NB4 (cell line): ENCODE results near the gene CHST11.

Source experiments
- DNase-seq: peaks from one replicate; pipeline ENCODE4 v3.0.0; 2010; ENCODE audit warnings: low read depth
- H3K4me3 ChIP-seq: one replicate; pipeline ENCODE4 v1.5.1; 2011; ENCODE audit warnings: mild to moderate bottlenecking, low read depth, low read length, moderate library complexity
- MAX ChIP-seq: IDR thresholded peaks from 2 replicates; pipeline ENCODE4 v1.6.1; 2011; ENCODE audit warnings: low read depth, low read length
- MYC ChIP-seq: IDR thresholded peaks from 2 replicates; pipeline ENCODE4 v1.6.1; 2011; ENCODE audit warnings: low read depth, low read length
- POLR2A ChIP-seq: IDR thresholded peaks from 2 replicates; pipeline ENCODE4 v1.6.1; 2011; ENCODE audit warnings: mild to moderate bottlenecking; ENCODE audit not compliant: insufficient read length; ENCODE audit errors: extremely low read depth
- TF ChIP-seq, protein P1 (sequence below): IDR thresholded peaks from one replicate; pipeline ENCODE4 v1.5.1; 2012; ENCODE audit warnings: low read depth, low read length

Gene CHST11

DNA sequence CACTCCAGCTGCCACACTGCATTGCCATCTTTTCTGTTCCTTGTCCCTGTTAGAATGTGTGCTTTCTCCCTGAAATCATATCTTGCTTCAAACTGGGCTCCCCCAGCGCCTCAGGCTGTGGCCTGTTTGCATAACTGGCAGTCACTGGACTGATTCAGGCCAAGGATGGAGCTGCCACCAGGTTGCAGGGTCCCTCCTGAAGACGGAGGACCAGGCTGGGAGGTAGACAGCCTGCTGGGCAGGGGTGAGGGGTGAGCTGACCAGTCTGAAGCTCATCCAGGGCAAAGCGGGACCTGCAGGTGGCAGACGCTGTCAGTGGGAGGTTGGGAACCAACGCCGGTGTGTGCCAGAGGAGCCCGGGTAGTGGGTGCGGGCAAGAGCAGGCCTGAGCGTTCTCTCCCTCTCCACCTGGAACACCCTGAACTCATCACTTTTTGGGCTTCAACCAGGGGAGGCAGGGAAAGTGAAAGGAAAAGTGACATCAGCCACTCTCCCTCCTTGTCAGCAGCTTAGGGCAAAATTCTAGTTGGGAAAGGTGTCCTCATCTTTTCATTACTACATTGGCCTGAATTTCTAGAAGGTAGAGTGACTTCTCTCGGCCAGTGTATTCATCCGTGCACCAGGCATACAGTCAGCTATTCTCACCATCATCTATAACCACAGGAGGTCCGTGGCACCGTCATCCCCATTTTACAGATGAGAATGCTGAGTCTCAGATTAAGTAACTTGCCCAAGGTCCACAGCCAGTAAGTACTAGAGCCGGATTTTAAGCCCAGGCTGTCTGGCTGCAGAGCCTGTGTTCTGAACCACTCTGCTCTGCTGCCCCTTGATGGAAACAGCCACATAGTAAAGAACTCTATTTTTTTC, 282.3 kb downstream of the CHST11 start:
- H3K4me3 ChIP-seq, result no peak overlapping the region
- TF ChIP-seq, protein P1, sequence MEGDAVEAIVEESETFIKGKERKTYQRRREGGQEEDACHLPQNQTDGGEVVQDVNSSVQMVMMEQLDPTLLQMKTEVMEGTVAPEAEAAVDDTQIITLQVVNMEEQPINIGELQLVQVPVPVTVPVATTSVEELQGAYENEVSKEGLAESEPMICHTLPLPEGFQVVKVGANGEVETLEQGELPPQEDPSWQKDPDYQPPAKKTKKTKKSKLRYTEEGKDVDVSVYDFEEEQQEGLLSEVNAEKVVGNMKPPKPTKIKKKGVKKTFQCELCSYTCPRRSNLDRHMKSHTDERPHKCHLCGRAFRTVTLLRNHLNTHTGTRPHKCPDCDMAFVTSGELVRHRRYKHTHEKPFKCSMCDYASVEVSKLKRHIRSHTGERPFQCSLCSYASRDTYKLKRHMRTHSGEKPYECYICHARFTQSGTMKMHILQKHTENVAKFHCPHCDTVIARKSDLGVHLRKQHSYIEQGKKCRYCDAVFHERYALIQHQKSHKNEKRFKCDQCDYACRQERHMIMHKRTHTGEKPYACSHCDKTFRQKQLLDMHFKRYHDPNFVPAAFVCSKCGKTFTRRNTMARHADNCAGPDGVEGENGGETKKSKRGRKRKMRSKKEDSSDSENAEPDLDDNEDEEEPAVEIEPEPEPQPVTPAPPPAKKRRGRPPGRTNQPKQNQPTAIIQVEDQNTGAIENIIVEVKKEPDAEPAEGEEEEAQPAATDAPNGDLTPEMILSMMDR, result no peak
- TF ChIP-seq MYC (no peak), MAX (no peak), POLR2A (no peak)
- no peak for DNase-seq

- no peak for TF ChIP-seq MYC
- TF ChIP-seq, protein P1, result no peak
- no peak for TF ChIP-seq POLR2A
- no peak for TF ChIP-seq MAX
- DNase-seq, result peak; percentile 39
- no peak overlapping the region for H3K4me3 ChIP-seq
Measured at GRCh38 chr12:104740668-104741067, 283.9 kb downstream of the CHST11 start.

- DNase-seq, result no peak
- H3K4me3 ChIP-seq, result no peak overlapping the region
- TF ChIP-seq MYC (no peak), MAX (no peak), POLR2A (no peak)
- TF ChIP-seq, protein P1, result no peak
Measured at GRCh38 chr12:104741077-104741476, 284.3 kb downstream of the CHST11 start.

DNA sequence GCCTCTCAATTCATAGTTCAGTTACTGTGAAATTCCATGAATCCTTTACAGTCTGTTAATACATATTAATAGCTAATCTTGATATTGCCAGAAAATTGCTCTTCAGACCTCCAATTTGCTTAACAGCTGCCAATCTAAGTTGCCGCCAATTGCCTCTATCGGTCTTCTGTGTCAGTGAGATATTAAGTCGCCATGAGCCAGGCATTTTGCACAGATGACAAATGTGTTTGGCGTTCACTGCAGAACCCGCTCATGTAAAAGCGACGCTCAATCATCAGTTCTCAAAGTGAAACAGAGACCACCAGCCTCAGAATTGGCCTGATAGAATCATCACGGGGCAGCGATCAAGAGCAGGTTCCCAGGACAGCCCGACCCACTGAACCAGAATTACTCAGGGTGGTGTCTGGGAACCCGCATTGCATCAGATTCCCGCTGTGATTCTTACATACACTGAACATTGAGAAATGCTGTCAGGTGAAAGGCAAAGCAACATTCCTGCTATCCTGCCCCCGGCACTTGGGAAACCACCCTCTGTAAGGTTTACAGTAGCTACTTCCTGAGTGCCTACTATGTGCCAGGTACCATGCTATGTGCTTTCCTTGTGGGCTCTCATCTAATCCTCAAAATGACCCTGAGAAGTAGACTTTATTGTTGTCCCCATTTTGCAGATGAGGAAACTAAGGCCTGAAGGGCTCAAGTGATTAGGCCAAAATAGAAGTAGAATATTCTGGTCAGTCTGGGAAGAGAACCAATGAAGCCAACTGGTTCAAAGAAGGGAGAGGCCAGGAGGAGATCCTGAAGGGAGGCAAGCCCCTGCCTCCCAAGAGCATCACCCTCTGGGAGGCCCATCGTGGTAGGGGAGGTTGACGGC, 285.0 kb downstream of the CHST11 start:
- no peak for DNase-seq
- H3K4me3 ChIP-seq, result no peak overlapping the region
- TF ChIP-seq, protein P1, result no peak
- TF ChIP-seq MYC, result no peak
- TF ChIP-seq POLR2A, result no peak
- TF ChIP-seq MAX, result no peak

GRCh38 chr12:104742551-104743201, 285.9 kb downstream of the CHST11 start:
- H3K4me3 ChIP-seq, result no peak overlapping the region
- no peak for DNase-seq
- TF ChIP-seq POLR2A (no peak), MYC (no peak)
- TF ChIP-seq, protein P1, result no peak
